Stimulated activated CD8-positive, alpha-beta memory T cell treated with anti-CD3 and anti-CD28 coated beads, Interleukin-15, amount 100 ng/mL, for 24 hours (primary cell): ENCODE data around the gene KLHL9.
"Not testable (repeated sequence)": the region's sequence is repeated elsewhere in the genome, so short reads cannot be mapped to it uniquely, and the experiment has no call there.

Source experiments
- DNase-seq: peaks from one replicate; pipeline ENCODE4 v3.0.0-alpha.2; 2020; ENCODE audit warnings: low read depth

Gene KLHL9

GRCh38 chr9:21334701-21335632 lies at the start of gene KLHL9:
KLHL9 (minus strand) TSS chr9:21335404; CDS start chr9:21334859, 545 bp downstream.
- peak; percentile 75 for DNase-seq

GRCh38 chr9:21383627-21384026 lies 48.4 kb upstream of the KLHL9 start:
- DNase-seq, result no peak

GRCh38 chr9:21381448-21382339 lies 46.5 kb upstream of the KLHL9 start:
- DNase-seq, result no peak

GRCh38 chr9:21371467-21371866 lies 36.3 kb upstream of the KLHL9 start:
- DNase-seq, result not testable (repeated sequence)

- DNase-seq, result no peak
Measured at GRCh38 chr9:21367957-21368356, 32.8 kb upstream of the KLHL9 start, which contains the start of gene IFNA13. IFNA13 (minus strand) TSS chr9:21368057; CDS start chr9:21368010, 47 bp downstream.

GRCh38 chr9:21367169-21367568 lies 32.0 kb upstream of the KLHL9 start:
- DNase-seq, result not testable (repeated sequence)

- no peak for DNase-seq
Measured at GRCh38 chr9:21362287-21362686, 27.1 kb upstream of the KLHL9 start.

- no peak for DNase-seq
Measured at GRCh38 chr9:21357479-21358460, 22.6 kb upstream of the KLHL9 start.

- DNase-seq, result no peak
Measured at GRCh38 chr9:21350787-21351186, 15.6 kb upstream of the KLHL9 start, which contains the start of gene IFNA6. IFNA6 (minus strand) TSS chr9:21350887; CDS start chr9:21350887, 0 bp downstream.

- no peak for DNase-seq
Measured at GRCh38 chr9:21348430-21348970, 13.3 kb upstream of the KLHL9 start.

- DNase-seq, result no peak
Measured at GRCh38 chr9:21340735-21341134, 5.5 kb upstream of the KLHL9 start.

GRCh38 chr9:21336457-21336856 lies 1.3 kb upstream of the KLHL9 start:
- no peak for DNase-seq

- DNase-seq, result no peak
Measured at GRCh38 chr9:21333226-21333625, 2.0 kb downstream of the KLHL9 start.

- no peak for DNase-seq
Measured at GRCh38 chr9:21331676-21332402, 3.4 kb downstream of the KLHL9 start.

- DNase-seq, result no peak
Measured at GRCh38 chr9:21326526-21327139, 8.6 kb downstream of the KLHL9 start.

- DNase-seq, result no peak
Measured at GRCh38 chr9:21324047-21324446, 11.2 kb downstream of the KLHL9 start.

- no peak for DNase-seq
Measured at GRCh38 chr9:21322911-21323461, 12.2 kb downstream of the KLHL9 start.

- DNase-seq, result no peak
Measured at GRCh38 chr9:21320465-21320864, 14.7 kb downstream of the KLHL9 start.
